ENCODE data around the gene BLMH. TPM values are rescaled to one million over a fixed set of nuclear protein-coding genes. Genes with fewer than 3 reads are reported as not detected.
"Not testable (repeated sequence)": the region's sequence is repeated elsewhere in the genome, so short reads cannot be mapped to it uniquely, and the experiment has no call there.

The BLMH gene
- total RNA-seq, 1 experiment from 2014 or later: 28.3 TPM

DNA sequence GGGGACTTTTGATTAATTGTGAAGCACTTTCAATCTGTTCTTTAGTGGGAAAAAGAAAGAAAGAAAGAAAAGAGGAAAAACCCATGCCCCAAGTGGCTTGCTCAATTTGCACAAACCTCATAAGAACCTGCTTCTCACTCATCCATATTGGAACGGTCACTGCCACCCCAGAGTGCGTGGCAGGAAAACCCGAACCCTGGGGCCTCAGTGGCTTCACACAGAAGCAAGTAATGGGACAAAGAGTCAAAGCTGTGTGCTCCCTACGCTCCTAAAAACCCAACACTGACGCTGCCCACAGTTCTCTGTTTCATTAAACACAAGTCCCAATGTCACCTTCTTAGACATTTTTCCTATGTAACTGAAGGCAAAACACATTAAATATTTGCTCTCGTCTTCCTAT is 57.4 kb downstream of the BLMH start:
- intact Hi-C loops (cut with micrococcal nuclease): no loop called here
- DNase-seq (ENCODE audit: unreplicated experiment): no peak
- H3K27me3 Mint-ChIP-seq (ENCODE audit: insufficient read depth, unreplicated experiment): peaks cover 59% of the 10 kb centered on the region
- H3K4me3 Mint-ChIP-seq (ENCODE audit: unreplicated experiment): no peak overlapping the region
- no peaks in the 10 kb centered on the region for H3K36me3 Mint-ChIP-seq (ENCODE audit: insufficient read depth, unreplicated experiment)
- no TSS peak for BruUV-seq (replicated peaks)
- no peaks in the 10 kb centered on the region for H3K9me3 Mint-ChIP-seq (ENCODE audit: unreplicated experiment)
- ChIA-PET POLR2A (no interaction called here), CTCF (interaction anchor here (0.6 kb wide), 1 partner anchor 109 kb away, joined by 3 read pairs; no protein-coding TSS in a partner anchor)
- TF ChIP-seq, protein P1, sequence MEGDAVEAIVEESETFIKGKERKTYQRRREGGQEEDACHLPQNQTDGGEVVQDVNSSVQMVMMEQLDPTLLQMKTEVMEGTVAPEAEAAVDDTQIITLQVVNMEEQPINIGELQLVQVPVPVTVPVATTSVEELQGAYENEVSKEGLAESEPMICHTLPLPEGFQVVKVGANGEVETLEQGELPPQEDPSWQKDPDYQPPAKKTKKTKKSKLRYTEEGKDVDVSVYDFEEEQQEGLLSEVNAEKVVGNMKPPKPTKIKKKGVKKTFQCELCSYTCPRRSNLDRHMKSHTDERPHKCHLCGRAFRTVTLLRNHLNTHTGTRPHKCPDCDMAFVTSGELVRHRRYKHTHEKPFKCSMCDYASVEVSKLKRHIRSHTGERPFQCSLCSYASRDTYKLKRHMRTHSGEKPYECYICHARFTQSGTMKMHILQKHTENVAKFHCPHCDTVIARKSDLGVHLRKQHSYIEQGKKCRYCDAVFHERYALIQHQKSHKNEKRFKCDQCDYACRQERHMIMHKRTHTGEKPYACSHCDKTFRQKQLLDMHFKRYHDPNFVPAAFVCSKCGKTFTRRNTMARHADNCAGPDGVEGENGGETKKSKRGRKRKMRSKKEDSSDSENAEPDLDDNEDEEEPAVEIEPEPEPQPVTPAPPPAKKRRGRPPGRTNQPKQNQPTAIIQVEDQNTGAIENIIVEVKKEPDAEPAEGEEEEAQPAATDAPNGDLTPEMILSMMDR (IDR thresholded peaks at IDR 0.05; ENCODE audit: unreplicated experiment): no peak
- H3K4me1 Mint-ChIP-seq (ENCODE audit: insufficient read depth, unreplicated experiment): peaks cover 9% of the 10 kb centered on the region
- H3K27ac Mint-ChIP-seq (ENCODE audit: low read depth, unreplicated experiment): no peak overlapping the region

GRCh38 chr17:30232824-30233427 is 58.8 kb downstream of the BLMH start:
- Mint-ChIP-seq H3K27ac (ENCODE audit: low read depth, unreplicated experiment) (no peak overlapping the region), H3K4me3 (ENCODE audit: unreplicated experiment) (no peak overlapping the region), H3K9me3 (ENCODE audit: unreplicated experiment) (no peaks in the 10 kb centered on the region), H3K4me1 (ENCODE audit: insufficient read depth, unreplicated experiment) (peaks cover 5% of the 10 kb centered on the region), H3K36me3 (ENCODE audit: insufficient read depth, unreplicated experiment) (no peaks in the 10 kb centered on the region), H3K27me3 (ENCODE audit: insufficient read depth, unreplicated experiment) (peaks cover 59% of the 10 kb centered on the region)
- no TSS peak for BruUV-seq (replicated peaks)
- TF ChIP-seq, protein P1 (IDR thresholded peaks at IDR 0.05; ENCODE audit: unreplicated experiment): no peak
- intact Hi-C loops (cut with micrococcal nuclease): no loop called here
- ChIA-PET POLR2A (no interaction called here), CTCF (interaction anchor here (0.7 kb wide), 1 partner anchor 128 kb away, joined by 3 read pairs; no protein-coding TSS in a partner anchor)
- no peak for DNase-seq (ENCODE audit: unreplicated experiment)

GRCh38 chr17:30232015-30232823 is 59.5 kb downstream of the BLMH start:
- Mint-ChIP-seq H3K4me1 (ENCODE audit: insufficient read depth, unreplicated experiment) (no peaks in the 10 kb centered on the region), H3K27me3 (ENCODE audit: insufficient read depth, unreplicated experiment) (peaks cover 56% of the 10 kb centered on the region), H3K9me3 (ENCODE audit: unreplicated experiment) (no peaks in the 10 kb centered on the region), H3K27ac (ENCODE audit: low read depth, unreplicated experiment) (no peak overlapping the region), H3K36me3 (ENCODE audit: insufficient read depth, unreplicated experiment) (no peaks in the 10 kb centered on the region), H3K4me3 (ENCODE audit: unreplicated experiment) (no peak overlapping the region)
- BruUV-seq (replicated peaks): no TSS peak
- no peak for DNase-seq (ENCODE audit: unreplicated experiment)
- ChIA-PET CTCF (interaction anchor here (0.7 kb wide), 1 partner anchor 128 kb away, joined by 3 read pairs; no protein-coding TSS in a partner anchor), POLR2A (no interaction called here)
- intact Hi-C loops (cut with micrococcal nuclease): no loop called here
- TF ChIP-seq, protein P1 (IDR thresholded peaks at IDR 0.05; ENCODE audit: unreplicated experiment): no peak

- Mint-ChIP-seq H3K27me3 (ENCODE audit: insufficient read depth, unreplicated experiment) (peaks cover 41% of the 10 kb centered on the region), H3K27ac (ENCODE audit: low read depth, unreplicated experiment) (no peak overlapping the region), H3K4me3 (ENCODE audit: unreplicated experiment) (no peak overlapping the region), H3K36me3 (ENCODE audit: insufficient read depth, unreplicated experiment) (no peaks in the 10 kb centered on the region), H3K9me3 (ENCODE audit: unreplicated experiment) (no peaks in the 10 kb centered on the region), H3K4me1 (ENCODE audit: insufficient read depth, unreplicated experiment) (no peaks in the 10 kb centered on the region)
- no peak for DNase-seq (ENCODE audit: unreplicated experiment)
- TF ChIP-seq, protein P1 (IDR thresholded peaks at IDR 0.05; ENCODE audit: unreplicated experiment): no peak
- ChIA-PET CTCF (no interaction called here), POLR2A (no interaction called here)
- no TSS peak for BruUV-seq (replicated peaks)
- intact Hi-C loops (cut with micrococcal nuclease): no loop called here
Measured at GRCh38 chr17:30230596-30231125, 61.1 kb downstream of the BLMH start.

DNA sequence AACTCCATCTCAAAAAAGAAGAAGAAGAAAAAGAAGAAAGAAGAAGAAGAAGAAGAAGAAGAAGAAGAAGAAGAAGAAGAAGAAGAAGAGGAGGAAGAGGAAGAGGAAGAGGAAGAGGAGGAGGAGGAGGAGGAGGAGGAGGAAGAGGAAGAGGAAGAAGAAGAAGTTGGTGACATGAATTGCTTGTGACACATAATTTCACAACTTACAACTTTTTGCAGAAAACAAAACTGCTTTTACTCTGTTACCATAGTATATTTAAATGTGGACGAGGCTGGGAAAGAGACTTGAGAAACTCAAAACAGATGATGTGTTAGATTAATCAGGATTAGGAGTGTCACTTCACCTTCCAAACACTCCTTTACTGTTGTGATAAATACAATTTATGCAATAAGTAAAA is 61.7 kb downstream of the BLMH start:
- H3K9me3 Mint-ChIP-seq (ENCODE audit: unreplicated experiment); intact Hi-C loops (cut with micrococcal nuclease); BruUV-seq (replicated peaks); H3K4me3 Mint-ChIP-seq (ENCODE audit: unreplicated experiment); H3K4me1 Mint-ChIP-seq (ENCODE audit: insufficient read depth, unreplicated experiment); H3K36me3 Mint-ChIP-seq (ENCODE audit: insufficient read depth, unreplicated experiment); H3K27ac Mint-ChIP-seq (ENCODE audit: low read depth, unreplicated experiment); DNase-seq (ENCODE audit: unreplicated experiment): not testable (repeated sequence)
- POLR2A ChIA-PET: interaction anchor here (1.2 kb wide), 1 partner anchor 44 kb away, joined by 3 read pairs; no protein-coding TSS in a partner anchor
- peaks cover 34% of the 10 kb centered on the region for H3K27me3 Mint-ChIP-seq (ENCODE audit: insufficient read depth, unreplicated experiment)
- CTCF ChIA-PET: interaction anchor here (0.7 kb wide), 1 partner anchor 17 kb away, joined by 4 read pairs; no protein-coding TSS in a partner anchor

Data from MCF 10A (cell line).